Measurements from ENCODE around the gene AXIN2.

Gene AXIN2

GRCh38 chr17:65479282-65479681, 82.2 kb downstream of the AXIN2 start:
- no peak for DNase-seq (ENCODE audit: low read depth)

All from stimulated activated CD8-positive, alpha-beta memory T cell treated with anti-CD3 and anti-CD28 coated beads, Interleukin-12 subunit alpha, Interleukin-12 subunit beta, amount 100 ng/mL, for 1 hour (primary cell).